Activated CD4-positive, CD25-positive, alpha-beta regulatory T cell (primary cell): ENCODE results near the gene IL1RAPL1.

Source experiments
- DNase-seq, 4 experiments: peaks; one replicate each; lab custom pipeline; 2025; lab: John Stamatoyannopoulos, UW

Gene IL1RAPL1

DNA sequence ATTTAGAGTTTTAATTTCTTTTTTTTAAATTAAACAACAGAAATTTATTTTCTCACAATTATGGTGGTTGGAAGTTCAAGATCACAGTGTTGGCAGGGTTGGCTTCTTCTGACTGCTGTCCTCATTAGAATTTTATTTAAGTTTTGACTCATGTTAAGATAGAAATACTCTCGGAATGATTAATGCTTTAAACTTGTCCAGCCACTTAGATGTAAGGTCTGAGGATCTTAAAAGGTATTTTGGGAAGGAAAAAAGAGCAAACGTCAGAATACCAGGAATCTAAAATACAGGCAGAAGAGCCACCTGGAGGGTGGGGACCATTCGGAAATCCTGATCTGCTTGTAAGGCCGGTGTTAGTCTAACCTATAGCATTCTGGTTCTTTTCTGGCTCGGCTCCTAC, 1205.1 kb downstream of the IL1RAPL1 start:
- DNase-seq: no peak

DNA sequence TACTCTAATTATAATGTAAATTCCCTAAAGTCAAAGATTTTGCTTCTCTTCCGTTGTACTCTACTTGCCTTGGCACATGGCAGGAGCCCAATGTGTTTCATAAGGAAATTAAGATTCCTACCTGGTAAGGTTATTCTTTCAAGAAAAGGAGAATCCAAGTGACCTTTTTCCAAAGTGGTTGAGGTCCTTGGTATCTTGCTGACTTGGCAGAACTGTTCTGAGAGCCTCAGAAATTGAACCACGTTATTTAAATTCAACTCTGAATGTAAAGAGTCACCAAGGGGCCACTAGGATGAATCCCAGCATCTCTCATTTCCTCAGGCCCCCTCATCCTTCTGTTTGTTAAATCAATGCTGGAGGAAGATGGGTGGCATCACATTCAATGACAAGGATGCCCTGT, 1209.9 kb downstream of the IL1RAPL1 start:
- DNase-seq: no peak

DNA sequence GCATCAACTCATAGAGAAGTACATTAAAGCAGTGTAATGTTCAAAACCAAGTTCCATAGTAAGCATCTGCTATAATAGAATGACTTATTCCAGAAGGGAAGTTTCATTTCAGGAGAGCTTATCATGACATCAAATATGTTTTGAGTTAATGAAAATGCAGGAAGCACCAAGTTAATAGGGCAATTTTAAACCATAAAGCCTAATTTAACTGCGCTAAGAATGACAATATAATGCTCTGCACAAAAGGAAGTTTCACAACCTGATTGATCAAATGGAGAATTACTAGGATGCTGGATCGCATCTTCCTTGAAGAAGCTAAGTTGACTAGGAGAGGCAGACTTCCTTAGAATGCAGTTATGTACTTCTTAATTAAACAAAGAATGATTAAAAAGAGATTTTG, 1211.2 kb downstream of the IL1RAPL1 start:
- DNase-seq: no peak

DNA sequence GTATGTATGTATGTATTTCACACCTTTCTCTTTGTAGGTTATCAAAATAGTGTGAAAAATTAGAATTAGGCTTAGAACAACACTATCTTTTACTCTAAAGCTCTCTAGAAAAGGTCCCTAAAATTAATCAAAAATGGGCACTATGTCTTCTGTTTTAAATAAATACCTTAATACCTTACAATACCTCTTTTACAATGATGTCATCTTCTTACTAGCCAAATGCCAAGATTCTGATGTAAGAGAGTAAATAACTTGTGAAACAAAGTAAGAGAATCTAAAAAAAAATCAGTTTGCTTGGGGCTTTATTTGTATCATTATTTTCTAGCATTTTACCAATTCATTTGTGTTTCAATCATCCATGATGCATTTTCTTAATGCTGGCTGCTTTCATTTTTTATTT, 1225.9 kb downstream of the IL1RAPL1 start:
- no peak for DNase-seq

DNA sequence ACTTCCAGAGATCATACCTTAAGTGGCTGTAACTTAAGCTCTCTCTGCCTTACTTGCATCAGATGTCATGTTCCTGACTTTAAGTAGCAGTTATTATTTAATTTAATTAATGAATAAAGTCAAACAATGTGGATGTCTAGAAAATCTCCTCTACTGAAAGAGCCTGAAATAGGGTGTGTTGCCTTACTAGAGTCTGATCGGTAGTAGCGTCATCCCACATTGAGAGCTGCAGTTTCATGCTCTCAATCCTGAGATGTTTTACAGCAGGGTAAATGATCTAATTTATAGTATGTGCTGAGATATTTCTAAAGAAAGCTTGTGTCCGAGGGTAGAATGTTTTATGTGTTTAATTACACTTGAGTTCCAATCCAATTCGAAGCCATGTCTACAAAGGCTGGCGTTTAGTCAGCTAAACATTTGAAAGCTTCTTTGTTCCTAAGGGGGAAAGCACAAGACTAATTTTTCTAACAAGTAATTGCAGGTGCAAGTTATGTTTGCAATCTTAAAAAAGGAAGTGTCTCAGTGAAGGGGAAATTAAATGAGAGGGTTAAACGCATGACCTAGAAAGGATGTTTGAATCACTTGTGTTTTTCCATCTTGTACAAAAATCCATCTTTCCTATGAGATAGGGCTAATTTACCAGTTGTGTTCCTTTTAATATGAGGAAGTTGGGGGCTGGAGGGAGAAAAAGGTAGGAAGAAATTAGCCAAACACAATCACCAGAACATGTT, 1237.1 kb downstream of the IL1RAPL1 start:
- no peak for DNase-seq

DNA sequence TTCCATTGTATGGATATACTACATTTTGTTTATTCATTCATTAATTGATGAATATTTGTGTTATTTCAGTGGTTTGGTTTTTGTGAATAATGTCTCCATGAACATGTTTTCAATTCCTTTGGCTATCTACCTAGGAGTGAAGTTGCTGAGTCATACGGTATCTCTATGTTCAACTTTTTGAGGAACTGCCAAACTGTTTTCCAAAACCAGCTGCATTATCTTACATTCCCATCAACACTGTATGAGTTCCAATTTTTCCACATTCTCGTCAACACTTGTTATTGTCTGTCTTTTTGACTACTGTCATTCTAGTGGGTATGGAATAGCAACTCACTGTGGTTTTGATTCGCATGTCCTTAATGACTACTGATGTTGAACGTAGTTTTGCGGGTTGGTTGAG, 1239.5 kb downstream of the IL1RAPL1 start:
- no peak for DNase-seq

DNA sequence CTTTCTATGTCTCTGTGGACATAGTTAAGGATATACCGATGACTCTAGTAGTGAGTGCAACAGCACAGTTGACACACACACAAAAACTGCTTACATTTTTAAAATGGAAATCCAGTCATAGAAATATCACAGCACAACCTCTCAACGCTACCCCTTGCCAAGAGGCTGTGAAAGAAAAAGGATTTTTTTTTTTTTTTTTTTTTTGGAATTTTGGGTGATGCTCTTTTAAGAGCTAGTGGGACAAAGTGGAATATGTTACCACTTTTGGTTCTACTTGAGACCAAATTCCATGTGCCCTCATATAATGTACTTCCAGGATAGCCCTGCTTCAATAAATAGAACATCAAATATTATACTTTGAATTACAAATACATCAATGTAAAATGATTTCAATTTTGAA, 1247.1 kb downstream of the IL1RAPL1 start:
- no peak for DNase-seq

DNA sequence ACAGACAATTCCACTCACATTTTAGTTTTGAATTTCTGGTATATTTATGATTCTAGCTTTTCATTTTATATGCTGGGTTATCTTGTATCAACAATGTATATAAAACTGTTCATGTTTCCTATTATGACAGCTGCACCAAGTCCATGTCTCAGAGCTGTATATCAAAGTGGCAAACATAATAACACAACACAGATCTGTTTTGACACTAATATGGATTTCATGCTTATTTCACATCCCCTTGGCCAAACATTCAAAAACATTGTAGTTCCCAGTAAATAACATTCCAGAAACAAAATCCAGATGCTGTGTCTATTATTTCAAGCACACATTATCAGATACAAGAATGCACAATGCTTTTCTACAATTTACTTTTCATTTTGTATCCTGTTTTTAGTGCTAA, 1247.5 kb downstream of the IL1RAPL1 start:
- no peak for DNase-seq

DNA sequence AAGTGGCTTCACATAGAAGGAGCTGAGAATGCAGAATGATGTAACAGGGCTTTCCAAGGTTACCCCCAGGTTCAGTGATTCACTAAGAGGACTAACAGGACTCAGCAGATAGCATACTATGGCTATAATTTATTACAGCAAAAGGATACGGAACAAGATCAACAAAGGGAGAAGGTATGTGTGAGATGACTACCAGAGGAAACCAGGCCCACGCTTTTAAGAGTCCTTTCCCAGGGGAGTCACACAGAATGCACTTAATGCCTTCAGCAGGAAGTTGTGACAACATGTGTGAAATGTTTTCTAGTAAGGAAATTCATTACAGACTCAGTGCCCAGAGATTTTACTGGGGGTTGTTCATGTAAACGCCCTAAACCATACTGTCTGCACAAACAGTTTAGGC, 1254.5 kb downstream of the IL1RAPL1 start:
- no peak for DNase-seq

DNA sequence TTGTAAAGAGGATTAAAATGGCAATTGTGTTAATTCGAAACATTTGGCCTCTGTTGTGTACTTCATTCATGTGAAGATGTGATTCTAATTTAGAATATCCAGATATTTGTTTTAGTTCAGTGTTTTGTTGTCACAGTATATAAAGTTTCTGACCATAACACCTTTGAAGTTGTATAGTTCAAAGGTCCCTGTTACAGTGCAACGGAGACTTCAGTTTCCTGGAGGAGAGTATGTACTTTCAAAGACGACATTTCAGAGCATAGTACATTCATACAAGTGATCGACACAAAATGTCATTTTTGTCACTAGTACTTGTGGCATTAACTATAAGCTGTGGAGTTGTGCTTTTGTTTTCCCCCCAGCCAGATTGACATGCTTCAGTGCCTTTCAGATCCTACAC, 1255.3 kb downstream of the IL1RAPL1 start:
- DNase-seq: no peak

DNA sequence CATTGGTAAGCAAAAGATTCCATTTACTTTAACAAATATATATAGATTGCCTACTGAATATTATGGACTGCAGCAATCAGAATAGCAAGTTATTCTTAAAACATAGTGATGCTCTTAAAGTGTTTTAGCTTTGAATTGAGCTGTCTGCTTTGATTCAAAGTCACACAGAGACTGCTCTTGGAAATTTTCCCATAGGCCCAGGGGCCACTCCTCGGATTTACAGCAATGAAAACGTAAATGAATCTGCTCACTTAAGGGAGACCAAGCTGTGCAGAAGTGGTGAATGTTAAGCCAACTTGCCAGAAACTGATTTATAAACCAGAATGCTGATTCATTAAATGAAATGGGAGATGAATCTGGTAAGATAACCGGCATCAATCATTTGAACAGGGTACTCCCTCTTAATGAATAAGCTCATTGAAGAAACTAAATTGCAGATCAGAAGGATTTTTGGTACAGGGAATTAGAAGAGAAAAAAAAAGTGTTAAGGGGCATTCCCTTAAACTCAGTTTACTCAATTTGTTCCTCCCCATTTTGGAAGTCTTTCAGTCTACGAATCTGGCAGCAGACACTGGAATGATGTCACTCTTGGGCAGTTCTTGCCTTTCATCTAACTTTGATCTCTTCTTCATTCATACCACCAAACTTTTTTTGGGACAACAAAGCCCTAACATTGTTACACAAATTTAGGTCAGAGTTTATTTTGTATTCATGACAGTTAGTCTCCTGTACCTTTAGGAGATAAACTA, 1264.8 kb downstream of the IL1RAPL1 start:
- no peak for DNase-seq

DNA sequence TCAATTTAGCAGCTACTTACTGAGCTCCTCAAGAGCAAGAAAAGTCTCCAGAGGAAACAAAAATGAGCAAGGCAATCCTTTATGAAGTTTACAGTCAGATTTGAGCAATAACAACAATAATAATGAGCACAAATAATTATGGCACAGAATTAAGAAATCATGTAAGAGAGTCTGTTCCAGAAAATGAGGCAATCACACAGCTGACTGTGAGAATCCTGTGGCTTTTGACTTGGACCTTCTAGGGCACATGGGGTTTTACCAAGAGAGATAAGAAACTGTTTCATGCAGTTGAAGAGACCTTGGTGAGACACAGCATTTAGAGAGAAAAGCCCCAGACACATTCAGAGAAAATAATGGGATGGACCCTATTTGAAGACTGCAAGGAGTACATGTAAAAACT, 1265.5 kb downstream of the IL1RAPL1 start:
- DNase-seq: no peak

DNA sequence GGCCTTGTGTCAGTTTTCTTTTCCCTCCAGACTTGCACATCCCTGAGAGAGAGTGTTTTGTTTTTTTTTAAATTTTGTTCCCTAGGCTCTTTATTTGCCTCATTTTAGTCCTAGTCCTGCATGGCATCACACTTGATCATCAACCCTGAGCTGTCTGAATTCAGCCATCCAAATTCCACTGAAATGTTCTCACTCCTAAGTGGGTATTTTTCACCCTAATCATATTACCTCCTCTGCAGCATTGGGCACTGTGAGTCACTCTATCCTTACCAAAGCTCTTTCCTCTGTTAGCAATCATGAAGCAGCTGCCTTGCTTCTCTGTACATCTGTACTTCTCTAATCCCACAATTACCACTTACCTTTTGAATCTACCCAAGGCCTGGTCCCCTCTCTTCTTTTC, 1271.5 kb downstream of the IL1RAPL1 start:
- no peak for DNase-seq

DNA sequence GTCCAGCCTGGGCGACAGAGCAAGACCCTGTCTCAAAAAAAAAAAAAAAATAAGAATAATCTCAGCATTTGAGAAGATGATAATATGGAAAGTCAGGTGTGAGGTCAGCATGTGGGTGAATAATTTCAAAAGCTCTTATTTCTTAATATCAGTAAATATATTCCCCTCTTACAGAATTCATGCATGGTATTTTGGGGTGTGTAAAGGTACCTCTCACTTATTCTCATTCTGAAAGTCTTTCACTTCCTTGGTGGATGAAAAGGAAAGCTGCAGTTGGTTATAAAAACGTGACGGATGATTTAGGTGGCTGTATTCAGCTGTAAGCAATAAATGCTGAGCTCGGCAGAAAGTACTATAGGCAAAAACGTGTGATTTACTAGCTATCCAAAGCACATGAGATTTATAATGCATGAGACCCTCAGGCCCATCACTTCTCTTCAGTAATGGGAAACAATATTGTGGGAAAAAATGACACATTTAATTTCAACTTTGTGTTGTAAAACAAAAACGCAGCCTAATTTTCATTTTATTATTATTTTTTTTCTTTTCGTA, 1275.0 kb downstream of the IL1RAPL1 start:
- DNase-seq: no peak

DNA sequence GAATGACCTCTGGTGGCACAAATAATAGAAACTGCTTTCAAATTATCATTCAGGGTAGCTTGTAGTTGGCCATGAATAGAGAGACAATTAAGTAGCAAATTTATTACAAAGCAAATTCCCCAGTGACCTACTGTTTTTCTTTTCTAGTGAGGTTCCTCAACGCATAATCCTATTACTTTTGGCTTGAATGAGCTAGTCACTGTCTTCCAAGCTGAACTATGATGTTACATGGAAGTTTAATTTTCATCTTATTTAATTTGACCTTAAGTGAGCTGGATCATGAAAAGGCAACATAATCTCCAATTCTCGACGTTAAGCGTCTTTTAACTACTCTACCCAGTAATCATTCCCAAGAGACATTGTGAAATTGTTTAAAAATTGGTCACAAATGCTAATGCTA, 1280.7 kb downstream of the IL1RAPL1 start:
- no peak for DNase-seq

DNA sequence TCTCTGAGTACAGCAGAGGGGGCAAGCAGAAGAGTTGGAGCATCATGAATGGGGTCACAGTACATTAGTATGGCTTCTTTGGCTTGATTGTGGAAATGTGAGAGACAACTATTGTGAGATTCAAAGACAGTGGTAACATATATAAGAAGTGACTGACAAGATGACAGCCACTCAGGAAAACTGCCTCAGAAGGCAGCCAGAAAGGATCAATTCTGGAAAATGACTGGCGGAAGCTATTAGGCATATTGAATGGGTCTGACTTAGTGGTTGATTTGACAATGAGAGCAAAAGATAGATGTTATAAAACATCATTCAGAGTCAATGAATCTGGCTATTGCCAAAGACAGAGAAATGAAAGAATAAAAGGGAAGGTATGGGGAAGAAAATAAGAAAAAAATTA, 1282.6 kb downstream of the IL1RAPL1 start:
- no peak for DNase-seq

DNA sequence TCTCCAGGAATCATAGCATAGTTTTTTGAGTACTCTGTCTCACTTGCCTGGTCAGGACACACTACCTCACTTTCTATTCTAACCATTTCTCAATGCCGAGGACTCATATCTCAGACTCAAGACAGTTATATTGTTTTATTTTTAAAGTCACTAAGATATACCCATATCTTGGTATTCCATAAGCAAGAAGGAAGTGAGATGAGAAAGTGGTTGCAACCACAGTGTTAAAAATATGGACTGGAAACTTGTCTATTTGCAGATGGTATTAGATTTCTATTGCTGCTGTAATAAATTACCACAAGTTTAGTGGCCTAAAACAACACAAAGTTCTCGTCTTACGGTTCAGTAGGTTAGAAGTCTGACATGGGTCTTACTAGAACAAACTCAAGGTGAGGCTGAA, 1283.4 kb downstream of the IL1RAPL1 start:
- DNase-seq: no peak

DNA sequence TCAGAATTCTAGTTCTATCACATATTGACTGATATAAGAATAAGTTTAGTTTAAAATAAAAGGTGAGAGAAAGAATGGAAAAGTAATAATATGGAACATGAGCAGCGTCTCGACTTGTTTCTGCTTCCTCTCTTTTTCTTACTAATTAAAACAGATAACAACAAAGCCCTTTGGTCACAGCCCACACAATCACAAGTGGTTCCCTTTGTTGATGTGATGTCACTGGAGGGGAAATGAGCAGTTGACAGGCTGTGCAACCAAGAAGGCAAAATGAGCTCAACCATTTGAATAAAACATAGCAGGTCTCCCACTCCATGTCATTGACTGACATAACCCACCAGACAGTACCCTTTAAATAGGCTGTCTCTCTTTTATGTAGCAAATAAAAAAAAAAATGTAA, 1285.6 kb downstream of the IL1RAPL1 start:
- no peak for DNase-seq

DNA sequence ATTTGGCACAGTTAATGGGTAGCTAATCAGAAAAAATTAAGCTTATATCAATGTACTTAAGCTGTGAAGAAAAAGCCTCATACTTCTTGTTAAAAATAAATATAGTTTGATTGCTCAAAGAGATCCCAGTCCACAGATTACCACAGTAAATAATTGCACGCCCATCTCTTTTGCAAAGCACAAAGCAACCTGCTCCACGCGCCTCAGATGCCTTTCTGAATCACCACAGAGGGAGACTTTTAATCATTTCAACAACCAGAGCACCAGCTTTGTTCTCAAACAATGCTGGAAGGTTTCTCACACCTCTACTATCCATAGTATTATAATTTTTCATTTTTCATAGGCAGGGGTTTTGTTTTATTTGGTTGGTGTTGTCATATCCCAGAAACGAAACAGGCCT, 1289.5 kb downstream of the IL1RAPL1 start:
- DNase-seq: no peak

DNA sequence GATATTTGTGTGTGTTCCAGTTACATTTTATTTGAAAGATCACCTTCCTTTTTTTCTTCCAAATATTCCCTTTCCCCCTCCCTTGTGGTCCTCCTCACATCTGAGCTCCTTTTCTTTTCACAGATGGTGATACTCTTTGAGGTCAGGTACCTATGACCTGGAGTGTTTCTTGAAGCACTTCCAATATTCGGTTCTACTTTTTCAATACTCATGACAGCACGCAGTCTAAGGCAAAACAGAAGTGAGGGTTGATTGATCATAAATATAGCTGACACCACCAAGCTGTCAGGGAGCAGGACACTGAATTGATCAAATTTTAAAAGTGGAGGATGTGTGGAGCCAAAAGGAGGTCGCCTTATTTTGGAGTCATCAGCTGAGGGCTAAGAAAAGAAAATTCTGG, 1293.7 kb downstream of the IL1RAPL1 start:
- DNase-seq: no peak

DNA sequence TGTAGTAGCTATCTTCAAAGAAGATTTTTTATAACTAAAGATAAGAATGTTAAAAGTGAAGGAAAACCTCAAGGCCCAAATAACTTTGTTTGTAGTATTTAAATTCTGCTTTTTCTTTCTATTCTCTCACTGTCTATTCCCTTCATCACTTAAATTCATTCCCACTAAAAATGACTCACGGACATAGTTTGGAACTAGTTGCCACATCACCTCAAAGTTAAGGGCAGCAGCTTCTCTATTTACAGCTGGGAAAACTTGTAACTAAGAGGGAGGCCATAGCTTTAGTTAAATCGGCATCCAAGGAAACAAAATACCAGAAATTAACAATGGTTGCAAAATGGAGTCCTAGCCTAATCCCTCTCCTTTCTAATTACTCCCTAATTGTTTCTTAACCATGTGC, 1302.8 kb downstream of the IL1RAPL1 start:
- no peak for DNase-seq

DNA sequence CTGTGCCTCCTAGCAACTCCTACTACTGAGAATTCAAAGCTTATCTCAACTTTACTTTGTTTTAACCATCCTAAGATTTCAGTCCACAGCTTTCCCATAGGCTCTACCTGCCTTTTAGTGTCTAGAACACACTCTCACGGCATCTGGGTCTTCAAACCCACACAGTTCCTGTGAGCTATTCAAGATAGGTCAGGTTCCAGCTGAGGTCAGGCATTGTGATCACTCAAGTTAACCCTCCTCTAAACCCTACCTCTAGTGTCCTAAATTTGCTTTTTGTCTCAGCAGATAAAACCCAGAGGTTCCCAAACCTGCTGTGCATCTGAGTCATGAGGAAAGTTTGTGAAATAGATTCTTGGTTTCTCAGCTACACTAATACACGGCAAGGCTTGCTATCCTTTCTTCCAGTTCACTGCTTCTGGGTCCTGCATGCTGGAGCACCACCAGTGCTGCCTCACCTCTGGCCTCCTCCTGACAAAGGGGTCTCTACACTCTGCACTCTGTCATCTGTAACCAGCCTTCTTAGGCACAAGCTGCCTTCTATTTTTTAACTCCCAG, 1303.5 kb downstream of the IL1RAPL1 start:
- no peak for DNase-seq

DNA sequence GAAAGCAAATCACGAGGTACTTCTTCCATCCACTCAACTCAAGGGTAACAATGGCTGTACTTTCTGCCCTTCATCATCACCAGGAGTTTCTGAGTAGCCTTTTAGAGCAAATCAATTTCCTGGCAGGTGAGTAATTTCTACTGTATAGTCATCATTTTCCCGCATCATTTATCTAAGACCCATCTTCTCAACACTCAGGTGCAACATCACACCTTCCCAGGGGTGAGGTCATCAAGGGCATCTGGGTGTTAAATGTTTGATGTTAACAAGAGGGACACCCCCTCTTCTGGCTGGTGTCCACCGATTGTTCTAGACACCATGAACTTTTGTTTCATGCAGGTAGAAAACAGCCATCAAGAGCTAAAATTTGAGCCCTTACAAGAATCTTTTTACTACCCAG, 1314.8 kb downstream of the IL1RAPL1 start:
- no peak for DNase-seq
